Measurements from ENCODE around the gene GALE.

GALE gene

GRCh38 chr1:23752909-23753308 lies 47.6 kb downstream of the GALE start:
- no peak overlapping the region for H3K27ac ChIP-seq (replicated peaks)
- no peaks in the 10 kb centered on the region for H3K27me3 ChIP-seq (ENCODE audit: insufficient read depth, poor library complexity, severe bottlenecking)
- DNase-seq (ENCODE audit: low read depth in 1 of 2, low spot score in 1 of 2), result no peak
- no peak overlapping the region for H3K4me3 ChIP-seq (replicated peaks; ENCODE audit: insufficient read depth, low read length)
- TF ChIP-seq POLR2AphosphoS5 (IDR thresholded peaks at IDR 0.05; ENCODE audit: low read depth), result no peak
- TF ChIP-seq, protein P1, sequence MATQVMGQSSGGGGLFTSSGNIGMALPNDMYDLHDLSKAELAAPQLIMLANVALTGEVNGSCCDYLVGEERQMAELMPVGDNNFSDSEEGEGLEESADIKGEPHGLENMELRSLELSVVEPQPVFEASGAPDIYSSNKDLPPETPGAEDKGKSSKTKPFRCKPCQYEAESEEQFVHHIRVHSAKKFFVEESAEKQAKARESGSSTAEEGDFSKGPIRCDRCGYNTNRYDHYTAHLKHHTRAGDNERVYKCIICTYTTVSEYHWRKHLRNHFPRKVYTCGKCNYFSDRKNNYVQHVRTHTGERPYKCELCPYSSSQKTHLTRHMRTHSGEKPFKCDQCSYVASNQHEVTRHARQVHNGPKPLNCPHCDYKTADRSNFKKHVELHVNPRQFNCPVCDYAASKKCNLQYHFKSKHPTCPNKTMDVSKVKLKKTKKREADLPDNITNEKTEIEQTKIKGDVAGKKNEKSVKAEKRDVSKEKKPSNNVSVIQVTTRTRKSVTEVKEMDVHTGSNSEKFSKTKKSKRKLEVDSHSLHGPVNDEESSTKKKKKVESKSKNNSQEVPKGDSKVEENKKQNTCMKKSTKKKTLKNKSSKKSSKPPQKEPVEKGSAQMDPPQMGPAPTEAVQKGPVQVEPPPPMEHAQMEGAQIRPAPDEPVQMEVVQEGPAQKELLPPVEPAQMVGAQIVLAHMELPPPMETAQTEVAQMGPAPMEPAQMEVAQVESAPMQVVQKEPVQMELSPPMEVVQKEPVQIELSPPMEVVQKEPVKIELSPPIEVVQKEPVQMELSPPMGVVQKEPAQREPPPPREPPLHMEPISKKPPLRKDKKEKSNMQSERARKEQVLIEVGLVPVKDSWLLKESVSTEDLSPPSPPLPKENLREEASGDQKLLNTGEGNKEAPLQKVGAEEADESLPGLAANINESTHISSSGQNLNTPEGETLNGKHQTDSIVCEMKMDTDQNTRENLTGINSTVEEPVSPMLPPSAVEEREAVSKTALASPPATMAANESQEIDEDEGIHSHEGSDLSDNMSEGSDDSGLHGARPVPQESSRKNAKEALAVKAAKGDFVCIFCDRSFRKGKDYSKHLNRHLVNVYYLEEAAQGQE (IDR thresholded peaks at IDR 0.05; ENCODE audit: insufficient replicate concordance, low read depth), result no peak
- TF ChIP-seq GABPA (IDR thresholded peaks at IDR 0.05; ENCODE audit: low read depth), result no peak
- no peak for TF ChIP-seq CTCF (IDR thresholded peaks at IDR 0.05; ENCODE audit: insufficient read depth, low read length)
- no peak for TF ChIP-seq SPI1 (IDR thresholded peaks at IDR 0.05; ENCODE audit: borderline replicate concordance, low read depth)

DNA sequence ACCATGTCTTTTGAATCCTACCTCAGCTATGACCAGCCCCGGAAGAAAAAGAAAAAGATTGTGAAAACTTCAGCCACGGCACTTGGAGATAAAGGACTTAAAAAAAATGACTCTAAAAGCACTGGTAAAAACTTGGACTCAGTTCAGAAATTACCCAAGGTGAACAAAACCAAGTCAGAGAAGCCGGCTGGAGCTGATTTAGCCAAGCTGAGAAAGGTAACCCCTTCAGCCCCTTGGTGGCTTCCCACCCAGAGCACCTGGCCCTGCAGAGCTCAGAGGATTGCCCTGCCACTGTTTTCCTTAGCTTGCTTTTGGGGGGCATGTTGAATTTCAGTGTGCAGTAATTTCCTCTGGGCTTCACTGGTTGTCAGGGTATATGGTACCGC lies 48.7 kb downstream of the GALE start:
- TF ChIP-seq SPI1 (IDR thresholded peaks at IDR 0.05; ENCODE audit: borderline replicate concordance, low read depth), result no peak
- TF ChIP-seq, protein P1 (IDR thresholded peaks at IDR 0.05; ENCODE audit: insufficient replicate concordance, low read depth), result no peak
- no peak for TF ChIP-seq GABPA (IDR thresholded peaks at IDR 0.05; ENCODE audit: low read depth)
- no peak for TF ChIP-seq CTCF (IDR thresholded peaks at IDR 0.05; ENCODE audit: insufficient read depth, low read length)
- no peak for TF ChIP-seq POLR2AphosphoS5 (IDR thresholded peaks at IDR 0.05; ENCODE audit: low read depth)
- no peak for DNase-seq (ENCODE audit: low read depth in 1 of 2, low spot score in 1 of 2)
- Histone ChIP-seq H3K27ac (replicated peaks) (no peak overlapping the region), H3K27me3 (ENCODE audit: insufficient read depth, poor library complexity, severe bottlenecking) (no peaks in the 10 kb centered on the region), H3K4me3 (replicated peaks; ENCODE audit: insufficient read depth, low read length) (no peak overlapping the region)

DNA sequence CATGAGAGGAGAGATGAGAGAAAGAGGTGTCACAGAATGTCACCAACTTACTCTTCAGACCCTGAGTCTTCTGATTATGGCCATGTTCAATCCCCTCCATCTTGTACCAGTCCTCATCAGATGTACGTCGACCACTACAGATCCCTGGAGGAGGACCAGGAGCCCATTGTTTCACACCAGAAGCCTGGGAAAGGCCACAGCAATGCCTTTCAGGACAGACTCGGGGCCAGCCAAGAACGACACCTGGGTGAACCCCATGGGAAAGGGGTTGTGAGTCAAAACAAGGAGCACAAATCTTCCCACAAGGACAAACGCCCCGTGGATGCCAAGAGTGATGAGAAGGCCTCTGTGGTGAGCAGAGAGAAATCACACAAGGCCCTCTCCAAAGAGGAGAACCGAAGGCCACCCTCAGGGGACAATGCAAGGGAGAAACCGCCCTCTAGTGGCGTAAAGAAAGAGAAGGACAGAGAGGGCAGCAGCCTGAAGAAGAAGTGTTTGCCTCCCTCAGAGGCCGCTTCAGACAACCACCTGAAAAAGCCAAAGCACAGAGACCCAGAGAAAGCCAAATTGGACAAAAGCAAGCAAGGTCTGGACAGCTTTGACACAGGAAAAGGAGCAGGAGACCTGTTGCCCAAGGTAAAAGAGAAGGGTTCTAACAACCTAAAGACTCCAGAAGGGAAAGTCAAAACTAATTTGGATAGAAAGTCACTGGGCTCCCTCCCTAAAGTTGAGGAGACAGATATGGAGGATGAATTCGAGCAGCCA lies 49.3 kb downstream of the GALE start:
- Histone ChIP-seq H3K27me3 (ENCODE audit: insufficient read depth, poor library complexity, severe bottlenecking) (no peaks in the 10 kb centered on the region), H3K4me3 (replicated peaks; ENCODE audit: insufficient read depth, low read length) (no peak overlapping the region), H3K27ac (replicated peaks) (no peak overlapping the region)
- TF ChIP-seq, protein P1 (IDR thresholded peaks at IDR 0.05; ENCODE audit: insufficient replicate concordance, low read depth), result no peak
- TF ChIP-seq GABPA (IDR thresholded peaks at IDR 0.05; ENCODE audit: low read depth), result no peak
- TF ChIP-seq SPI1 (IDR thresholded peaks at IDR 0.05; ENCODE audit: borderline replicate concordance, low read depth), result no peak
- TF ChIP-seq POLR2AphosphoS5 (IDR thresholded peaks at IDR 0.05; ENCODE audit: low read depth), result no peak
- TF ChIP-seq CTCF (IDR thresholded peaks at IDR 0.05; ENCODE audit: insufficient read depth, low read length), result peak; percentile 79
- peak in 1 of 2 experiments; percentile 69 for DNase-seq (ENCODE audit: low read depth in 1 of 2, low spot score in 1 of 2)

Data from HL-60 (cell line).